ENCODE data around the gene CYSTM1.

The CYSTM1 gene

GRCh38 chr5:140223567-140223966 lies 48.6 kb downstream of the CYSTM1 start:
- H3K9me3 Mint-ChIP-seq = no peaks in the 10 kb centered on the region
- peaks cover 6% of the 10 kb centered on the region for H3K36me3 Mint-ChIP-seq
- no peak overlapping the region for H3K27ac Mint-ChIP-seq
- no peak for ATAC-seq
- H3K27me3 Mint-ChIP-seq = no peaks in the 10 kb centered on the region
- peaks cover 10% of the 10 kb centered on the region for H3K4me1 Mint-ChIP-seq
- H3K4me3 Mint-ChIP-seq = no peak overlapping the region

DNA sequence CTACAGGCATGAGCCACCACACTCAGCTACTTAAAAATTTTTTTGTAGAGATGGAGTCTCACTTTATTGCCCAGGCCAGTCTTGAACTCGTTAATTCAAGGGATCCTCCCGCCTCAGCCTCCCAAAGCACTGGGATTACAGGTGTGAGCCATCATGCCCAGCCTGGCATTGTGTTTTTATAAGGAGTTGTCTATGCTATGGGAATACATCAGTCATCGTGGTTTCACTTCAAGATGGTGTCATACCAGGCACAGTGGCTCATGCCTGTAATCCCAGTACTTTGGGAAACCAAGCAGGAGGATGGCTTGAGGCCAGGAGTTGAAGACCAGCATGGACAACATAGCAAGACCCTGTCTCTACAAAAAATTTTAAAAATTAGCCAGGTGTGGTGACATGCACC lies 49.7 kb downstream of the CYSTM1 start:
- no peak overlapping the region for H3K4me3 Mint-ChIP-seq
- H3K4me1 Mint-ChIP-seq = peaks cover 10% of the 10 kb centered on the region
- H3K27me3 Mint-ChIP-seq = no peaks in the 10 kb centered on the region
- H3K9me3 Mint-ChIP-seq = no peaks in the 10 kb centered on the region
- no peak overlapping the region for H3K27ac Mint-ChIP-seq
- peaks cover 10% of the 10 kb centered on the region for H3K36me3 Mint-ChIP-seq
- ATAC-seq = no peak

DNA sequence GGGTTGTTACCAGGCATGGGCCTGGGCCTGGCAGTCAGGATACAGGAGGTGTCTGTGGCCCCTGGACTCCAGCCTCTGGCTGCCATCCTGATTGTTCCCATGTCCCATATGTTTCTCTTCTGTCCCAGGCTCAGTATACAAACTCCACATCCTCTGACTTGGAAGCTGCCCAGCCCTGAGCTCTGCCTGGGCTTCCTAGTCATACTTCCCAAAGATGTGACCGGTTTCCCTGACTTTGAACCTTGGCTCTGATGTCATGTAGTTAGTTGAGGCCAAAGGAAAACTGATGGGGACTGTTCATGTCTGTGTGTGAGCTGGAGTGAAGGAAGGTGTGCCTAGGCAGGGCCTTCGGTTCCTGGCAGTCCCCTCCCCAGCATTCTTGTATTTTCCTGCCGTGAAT lies 50.4 kb downstream of the CYSTM1 start:
- H3K36me3 Mint-ChIP-seq = peaks cover 10% of the 10 kb centered on the region
- peaks cover 2% of the 10 kb centered on the region for H3K4me1 Mint-ChIP-seq
- no peak for ATAC-seq
- no peaks in the 10 kb centered on the region for H3K27me3 Mint-ChIP-seq
- H3K9me3 Mint-ChIP-seq = no peaks in the 10 kb centered on the region
- no peak overlapping the region for H3K27ac Mint-ChIP-seq
- H3K4me3 Mint-ChIP-seq = no peak overlapping the region

GRCh38 chr5:140227046-140227445 lies 52.1 kb downstream of the CYSTM1 start:
- H3K27me3 Mint-ChIP-seq = no peaks in the 10 kb centered on the region
- H3K27ac Mint-ChIP-seq = no peak overlapping the region
- no peak overlapping the region for H3K4me3 Mint-ChIP-seq
- peaks cover 19% of the 10 kb centered on the region for H3K36me3 Mint-ChIP-seq
- no peaks in the 10 kb centered on the region for H3K4me1 Mint-ChIP-seq
- H3K9me3 Mint-ChIP-seq = no peaks in the 10 kb centered on the region
- no peak for ATAC-seq

GRCh38 chr5:140228364-140228837 lies 53.4 kb downstream of the CYSTM1 start:
- no peak for ATAC-seq
- H3K4me1 Mint-ChIP-seq = no peaks in the 10 kb centered on the region
- H3K27ac Mint-ChIP-seq = no peak overlapping the region
- H3K36me3 Mint-ChIP-seq = peaks cover 22% of the 10 kb centered on the region
- no peaks in the 10 kb centered on the region for H3K9me3 Mint-ChIP-seq
- no peaks in the 10 kb centered on the region for H3K27me3 Mint-ChIP-seq
- no peak overlapping the region for H3K4me3 Mint-ChIP-seq

DNA sequence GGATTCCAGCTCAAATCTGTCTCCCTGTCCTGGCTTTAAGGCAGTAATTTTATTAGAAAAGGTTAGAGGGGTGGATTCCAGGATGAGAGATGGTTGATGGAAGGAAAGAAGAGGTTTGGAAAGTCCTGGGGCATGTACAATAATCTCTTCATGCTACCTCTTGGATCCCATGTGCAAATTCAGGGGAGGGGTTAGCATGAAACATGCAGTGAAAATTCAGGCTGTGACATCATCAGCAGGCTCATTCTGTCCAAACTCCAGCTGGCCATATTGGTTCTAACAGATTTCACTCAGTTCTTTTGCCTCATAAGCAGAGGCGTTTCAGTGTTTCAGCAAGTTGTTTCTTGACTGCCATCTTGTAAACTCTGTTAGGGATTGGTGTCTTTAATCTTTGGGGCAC lies 55.4 kb downstream of the CYSTM1 start:
- Mint-ChIP-seq H3K27ac (no peak overlapping the region), H3K4me1 (no peaks in the 10 kb centered on the region), H3K4me3 (no peak overlapping the region), H3K27me3 (no peaks in the 10 kb centered on the region), H3K36me3 (peaks cover 22% of the 10 kb centered on the region), H3K9me3 (no peaks in the 10 kb centered on the region)
- no peak for ATAC-seq

- Mint-ChIP-seq H3K4me3 (no peak overlapping the region), H3K9me3 (no peaks in the 10 kb centered on the region), H3K36me3 (peaks cover 16% of the 10 kb centered on the region), H3K27me3 (no peaks in the 10 kb centered on the region), H3K27ac (no peak overlapping the region), H3K4me1 (no peaks in the 10 kb centered on the region)
- ATAC-seq = no peak
These were observed 57.7 kb downstream of the CYSTM1 start for GRCh38 chr5:140232731-140233130.

- Mint-ChIP-seq H3K36me3 (peaks cover 12% of the 10 kb centered on the region), H3K4me1 (no peaks in the 10 kb centered on the region), H3K27ac (no peak overlapping the region), H3K27me3 (no peaks in the 10 kb centered on the region), H3K9me3 (no peaks in the 10 kb centered on the region), H3K4me3 (no peak overlapping the region)
- ATAC-seq = no peak
These were observed 59.5 kb downstream of the CYSTM1 start for GRCh38 chr5:140234377-140234989.

GRCh38 chr5:140235791-140236551 lies 61.0 kb downstream of the CYSTM1 start:
- Mint-ChIP-seq H3K4me3 (no peak overlapping the region), H3K4me1 (peaks cover 5% of the 10 kb centered on the region), H3K27ac (no peak overlapping the region), H3K27me3 (no peaks in the 10 kb centered on the region), H3K36me3 (peaks cover 12% of the 10 kb centered on the region), H3K9me3 (no peaks in the 10 kb centered on the region)
- no peak for ATAC-seq

GRCh38 chr5:140236891-140237598 lies 62.1 kb downstream of the CYSTM1 start:
- Mint-ChIP-seq H3K27me3 (no peaks in the 10 kb centered on the region), H3K4me1 (peaks cover 5% of the 10 kb centered on the region), H3K9me3 (no peaks in the 10 kb centered on the region), H3K4me3 (no peak overlapping the region), H3K36me3 (peaks cover 4% of the 10 kb centered on the region), H3K27ac (no peak overlapping the region)
- no peak for ATAC-seq

DNA sequence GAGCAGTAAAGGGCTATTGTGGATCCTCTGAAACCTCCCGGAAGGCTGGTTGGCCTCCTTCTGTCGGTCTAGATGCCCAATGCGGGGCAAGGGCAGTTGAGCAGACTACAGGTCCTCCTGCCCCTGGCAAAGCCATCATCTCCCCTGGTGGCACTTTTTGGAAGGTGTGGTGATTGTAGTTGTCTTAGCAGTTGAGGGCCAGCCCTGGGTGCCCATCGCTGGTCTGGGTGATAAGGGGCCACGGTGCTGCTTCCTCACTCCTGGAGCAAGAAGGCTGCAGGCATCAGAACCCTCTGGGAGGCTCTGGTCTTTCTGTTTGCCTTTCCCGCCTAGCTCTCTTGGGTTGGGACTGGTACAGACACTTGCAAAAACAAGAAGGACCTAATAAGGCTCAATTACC lies 63.8 kb downstream of the CYSTM1 start:
- Mint-ChIP-seq H3K4me1 (peaks cover 5% of the 10 kb centered on the region), H3K27ac (no peak overlapping the region), H3K9me3 (no peaks in the 10 kb centered on the region), H3K4me3 (no peak overlapping the region), H3K36me3 (no peaks in the 10 kb centered on the region), H3K27me3 (no peaks in the 10 kb centered on the region)
- ATAC-seq = no peak

DNA sequence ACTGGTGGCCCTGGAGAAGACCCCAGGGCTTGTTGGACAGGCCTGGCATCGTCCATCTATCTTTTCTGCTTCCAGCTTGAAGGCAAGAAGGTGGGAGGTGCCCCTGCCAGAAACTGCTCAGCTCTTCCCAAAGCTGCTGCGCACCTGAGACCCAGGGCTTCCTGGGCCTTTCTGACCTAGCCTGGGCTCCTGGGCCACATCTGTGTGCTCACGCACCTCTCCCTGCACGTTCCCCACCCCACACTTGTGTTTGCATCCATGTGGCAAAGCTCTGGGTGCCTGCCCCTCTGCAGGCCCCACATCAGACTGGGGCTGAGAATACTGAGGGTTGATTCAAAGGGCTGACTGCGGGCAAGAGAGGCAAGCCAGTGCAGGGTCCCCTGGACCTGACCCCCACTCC lies 64.5 kb downstream of the CYSTM1 start:
- no peaks in the 10 kb centered on the region for H3K27me3 Mint-ChIP-seq
- no peak overlapping the region for H3K27ac Mint-ChIP-seq
- H3K36me3 Mint-ChIP-seq = peaks cover 3% of the 10 kb centered on the region
- no peaks in the 10 kb centered on the region for H3K9me3 Mint-ChIP-seq
- no peak for ATAC-seq
- H3K4me3 Mint-ChIP-seq = no peak overlapping the region
- H3K4me1 Mint-ChIP-seq = peaks cover 7% of the 10 kb centered on the region

DNA sequence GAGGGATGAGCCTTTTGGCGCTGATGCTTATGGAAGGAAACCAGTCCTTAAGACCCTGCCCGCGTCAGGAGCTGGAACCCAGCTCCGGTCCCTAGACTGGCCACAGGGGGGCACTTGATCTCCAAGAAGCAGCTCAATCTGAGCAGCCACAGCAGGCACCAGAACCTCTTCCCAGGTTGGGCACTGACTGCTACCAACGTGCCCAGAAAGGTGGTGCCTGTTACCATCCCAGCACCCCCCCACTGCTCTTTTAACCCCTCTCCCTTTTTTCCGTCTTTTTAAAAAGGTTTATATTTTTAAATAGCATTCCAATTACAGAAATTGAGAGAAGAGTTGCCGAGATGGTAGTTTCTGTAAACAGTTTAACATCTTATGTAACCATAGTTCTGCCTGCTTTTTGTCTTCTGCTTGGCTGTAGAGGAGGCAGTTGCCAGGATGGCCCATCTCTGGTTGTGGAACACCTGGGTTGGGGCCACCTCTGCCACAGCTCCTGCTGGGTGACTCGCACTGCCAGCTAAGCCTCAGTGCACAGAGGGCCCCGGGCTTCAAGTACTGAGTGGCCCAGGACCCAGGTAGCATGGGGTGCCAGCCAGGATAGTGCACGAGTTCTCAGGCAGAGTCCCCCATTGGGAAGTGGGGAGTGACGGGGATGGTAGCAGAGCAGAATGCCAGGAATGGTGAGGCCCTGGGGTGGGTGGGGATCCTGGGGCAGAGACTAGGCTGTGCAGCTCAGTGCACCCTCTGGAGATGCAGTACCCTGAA lies 65.1 kb downstream of the CYSTM1 start:
- Mint-ChIP-seq H3K27ac (no peak overlapping the region), H3K9me3 (no peaks in the 10 kb centered on the region), H3K4me1 (peaks cover 14% of the 10 kb centered on the region), H3K27me3 (no peaks in the 10 kb centered on the region), H3K36me3 (peaks cover 10% of the 10 kb centered on the region), H3K4me3 (no peak overlapping the region)
- ATAC-seq = peak; percentile 55

GRCh38 chr5:140240987-140241706 lies 66.2 kb downstream of the CYSTM1 start:
- H3K36me3 Mint-ChIP-seq = peaks cover 20% of the 10 kb centered on the region
- H3K4me3 Mint-ChIP-seq = no peak overlapping the region
- H3K27ac Mint-ChIP-seq = no peak overlapping the region
- H3K9me3 Mint-ChIP-seq = no peaks in the 10 kb centered on the region
- no peaks in the 10 kb centered on the region for H3K27me3 Mint-ChIP-seq
- no peak for ATAC-seq
- peaks cover 21% of the 10 kb centered on the region for H3K4me1 Mint-ChIP-seq

DNA sequence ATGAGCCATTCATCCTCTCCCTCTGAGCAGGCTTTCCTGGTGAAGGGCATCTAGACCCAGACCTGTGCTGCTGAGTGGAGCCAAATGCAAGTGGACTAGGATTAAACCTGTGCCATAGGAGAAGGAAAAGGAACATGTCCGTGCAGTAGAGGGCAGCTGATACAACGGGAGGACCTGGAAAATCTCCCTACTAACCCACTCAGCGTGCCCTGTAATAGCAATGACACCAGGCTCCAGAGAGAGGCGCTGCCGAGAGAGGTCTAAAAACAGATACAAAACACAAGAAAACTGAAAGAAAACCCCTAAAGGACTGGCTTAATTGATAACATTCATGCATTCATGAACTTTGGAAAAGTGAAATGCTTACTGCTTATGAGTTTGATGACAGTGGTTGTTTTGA lies 67.1 kb downstream of the CYSTM1 start:
- ATAC-seq = no peak
- no peaks in the 10 kb centered on the region for H3K9me3 Mint-ChIP-seq
- H3K4me3 Mint-ChIP-seq = no peak overlapping the region
- H3K36me3 Mint-ChIP-seq = peaks cover 21% of the 10 kb centered on the region
- H3K27me3 Mint-ChIP-seq = no peaks in the 10 kb centered on the region
- H3K4me1 Mint-ChIP-seq = peaks cover 21% of the 10 kb centered on the region
- H3K27ac Mint-ChIP-seq = no peak overlapping the region

All from stimulated activated memory B cell treated with anti-CD40 and anti-IgM and Interleukin-4, amounts not matched to agents 10 μg/mL and 1 μg/mL and 100 μg/mL, for 72 hours (primary cell).